SJSA1 (cell line): ENCODE data around the gene ZC3H12C. TPM values are rescaled to one million over a fixed set of nuclear protein-coding genes. Genes with fewer than 3 reads are reported as not detected.

Source experiments
- DNase-seq, 2 experiments: peaks; one replicate each; pipeline ENCODE4 v3.0.0-alpha.2; 2015 to 2020; ENCODE audit warnings: low spot score in 2 of 2, low read depth in 1 of 2
- H3K27ac ChIP-seq: fragments of 250-450 bp; sonication (Bioruptor Pico); 2 replicates; pipeline ENCODE4 v1.5.1; 2020; ENCODE audit warnings: mild to moderate bottlenecking, moderate library complexity
- H3K27me3 ChIP-seq: fragments of 250-450 bp; sonication (Bioruptor Pico); replicated peaks from 2 replicates; pipeline ENCODE4 v1.5.1; 2020; ENCODE audit warnings: mild to moderate bottlenecking, moderate library complexity
- H3K36me3 ChIP-seq: fragments of 250-450 bp; sonication (Bioruptor Pico); 2 replicates; pipeline ENCODE4 v1.5.1; 2020; ENCODE audit warnings: mild to moderate bottlenecking
- H3K4me1 ChIP-seq: fragments of 250-450 bp; sonication (Bioruptor Pico); replicated peaks from 2 replicates; pipeline ENCODE4 v1.6.1; 2021; ENCODE audit warnings: mild to moderate bottlenecking
- H3K4me3 ChIP-seq: fragments of 250-450 bp; sonication (Bioruptor Pico); 2 replicates; pipeline ENCODE4 v1.5.1; 2020; ENCODE audit warnings: mild to moderate bottlenecking
- H3K9me3 ChIP-seq: fragments of 250-450 bp; sonication (Bioruptor Pico); replicated peaks from 2 replicates; pipeline ENCODE4 v1.5.1; 2020; ENCODE audit warnings: mild to moderate bottlenecking
- total RNA-seq: library from RNA; depleted of rRNA; stranded (reverse); fragments of >200 nt; shearing (Covaris generic); gene quantifications from 2 replicates; pipeline ENCODE4 v1.2.3, GENCODE V29; 2014

Gene ZC3H12C
- total RNA-seq, 1 experiment from 2014 or later = 6.4 TPM

- Histone ChIP-seq H3K9me3 (no peaks in the 10 kb centered on the region), H3K4me3 (no peak overlapping the region), H3K4me1 (peaks cover 10% of the 10 kb centered on the region), H3K36me3 (peaks cover 5% of the 10 kb centered on the region), H3K27ac (no peak overlapping the region), H3K27me3 (no peaks in the 10 kb centered on the region)
- no peak for DNase-seq
Measured at GRCh38 chr11:110095554-110095953, 2.4 kb downstream of the ZC3H12C start.

- no peak for DNase-seq
- Histone ChIP-seq H3K4me3 (no peak overlapping the region), H3K4me1 (peaks cover 10% of the 10 kb centered on the region), H3K36me3 (peaks cover 8% of the 10 kb centered on the region), H3K27me3 (no peaks in the 10 kb centered on the region), H3K9me3 (no peaks in the 10 kb centered on the region), H3K27ac (no peak overlapping the region)
Measured at GRCh38 chr11:110096496-110096895, 3.3 kb downstream of the ZC3H12C start.

GRCh38 chr11:110097459-110098012, 4.3 kb downstream of the ZC3H12C start:
- no peak for DNase-seq
- Histone ChIP-seq H3K4me1 (peaks cover 10% of the 10 kb centered on the region), H3K36me3 (peaks cover 8% of the 10 kb centered on the region), H3K27ac (no peak overlapping the region), H3K27me3 (no peaks in the 10 kb centered on the region), H3K9me3 (no peaks in the 10 kb centered on the region), H3K4me3 (no peak overlapping the region)

- Histone ChIP-seq H3K36me3 (peaks cover 3% of the 10 kb centered on the region; the same call in 1 of the 2 replicates), H3K9me3 (no peaks in the 10 kb centered on the region), H3K27ac (no peak overlapping the region), H3K4me3 (no peak overlapping the region), H3K27me3 (no peaks in the 10 kb centered on the region), H3K4me1 (peaks cover 10% of the 10 kb centered on the region)
- DNase-seq = no peak
Measured at GRCh38 chr11:110098645-110099044, 5.5 kb downstream of the ZC3H12C start.

GRCh38 chr11:110100476-110101240, 7.5 kb downstream of the ZC3H12C start:
- Histone ChIP-seq H3K4me1 (no peaks in the 10 kb centered on the region), H3K27me3 (no peaks in the 10 kb centered on the region), H3K9me3 (no peaks in the 10 kb centered on the region), H3K4me3 (no peak overlapping the region), H3K36me3 (0 out of 2 replicates have a peak, but pooled peaks cover 2% of the 10 kb centered on the region), H3K27ac (no peak overlapping the region)
- no peak for DNase-seq

GRCh38 chr11:110106713-110107274, 13.6 kb downstream of the ZC3H12C start:
- Histone ChIP-seq H3K4me3 (no peak overlapping the region), H3K4me1 (no peaks in the 10 kb centered on the region), H3K36me3 (no peaks in the 10 kb centered on the region), H3K9me3 (no peaks in the 10 kb centered on the region), H3K27me3 (no peaks in the 10 kb centered on the region), H3K27ac (no peak overlapping the region)
- no peak for DNase-seq

- H3K9me3 ChIP-seq = no peaks in the 10 kb centered on the region
- no peaks in the 10 kb centered on the region for H3K4me1 ChIP-seq
- no peak overlapping the region for H3K4me3 ChIP-seq
- H3K27ac ChIP-seq = no peak overlapping the region
- DNase-seq = no peak
- no peaks in the 10 kb centered on the region for H3K36me3 ChIP-seq
- H3K27me3 ChIP-seq = no peaks in the 10 kb centered on the region
Measured at GRCh38 chr11:110110854-110111253, 17.7 kb downstream of the ZC3H12C start.

- no peak overlapping the region for H3K27ac ChIP-seq
- H3K36me3 ChIP-seq = no peaks in the 10 kb centered on the region
- no peaks in the 10 kb centered on the region for H3K9me3 ChIP-seq
- H3K4me3 ChIP-seq = no peak overlapping the region
- no peaks in the 10 kb centered on the region for H3K4me1 ChIP-seq
- no peak for DNase-seq
- no peaks in the 10 kb centered on the region for H3K27me3 ChIP-seq
Measured at GRCh38 chr11:110112457-110112856, 19.3 kb downstream of the ZC3H12C start.

- Histone ChIP-seq H3K27me3 (no peaks in the 10 kb centered on the region), H3K27ac (no peak overlapping the region), H3K4me1 (no peaks in the 10 kb centered on the region), H3K9me3 (no peaks in the 10 kb centered on the region), H3K36me3 (no peaks in the 10 kb centered on the region), H3K4me3 (no peak overlapping the region)
- DNase-seq = no peak
Measured at GRCh38 chr11:110113505-110113904, 20.3 kb downstream of the ZC3H12C start.

GRCh38 chr11:110113973-110114372, 20.8 kb downstream of the ZC3H12C start:
- H3K4me3 ChIP-seq = no peak overlapping the region
- H3K9me3 ChIP-seq = no peaks in the 10 kb centered on the region
- no peak for DNase-seq
- H3K4me1 ChIP-seq = no peaks in the 10 kb centered on the region
- H3K27me3 ChIP-seq = no peaks in the 10 kb centered on the region
- no peaks in the 10 kb centered on the region for H3K36me3 ChIP-seq
- no peak overlapping the region for H3K27ac ChIP-seq

GRCh38 chr11:110119317-110119716, 26.1 kb downstream of the ZC3H12C start:
- H3K27me3 ChIP-seq = no peaks in the 10 kb centered on the region
- no peaks in the 10 kb centered on the region for H3K36me3 ChIP-seq
- no peak overlapping the region for H3K27ac ChIP-seq
- no peaks in the 10 kb centered on the region for H3K9me3 ChIP-seq
- H3K4me3 ChIP-seq = no peak overlapping the region
- DNase-seq = no peak
- H3K4me1 ChIP-seq = no peaks in the 10 kb centered on the region

- no peak overlapping the region for H3K27ac ChIP-seq
- H3K9me3 ChIP-seq = no peaks in the 10 kb centered on the region
- no peaks in the 10 kb centered on the region for H3K36me3 ChIP-seq
- H3K4me3 ChIP-seq = no peak overlapping the region
- no peaks in the 10 kb centered on the region for H3K4me1 ChIP-seq
- DNase-seq = no peak
- H3K27me3 ChIP-seq = no peaks in the 10 kb centered on the region
Measured at GRCh38 chr11:110121204-110121603, 28.0 kb downstream of the ZC3H12C start.

- Histone ChIP-seq H3K27ac (no peak overlapping the region), H3K4me3 (no peak overlapping the region), H3K4me1 (no peaks in the 10 kb centered on the region), H3K36me3 (no peaks in the 10 kb centered on the region), H3K9me3 (no peaks in the 10 kb centered on the region), H3K27me3 (no peaks in the 10 kb centered on the region)
- DNase-seq = no peak
Measured at GRCh38 chr11:110123003-110123402, 29.8 kb downstream of the ZC3H12C start.

GRCh38 chr11:110124605-110125004, 31.4 kb downstream of the ZC3H12C start:
- H3K4me1 ChIP-seq = no peaks in the 10 kb centered on the region
- H3K4me3 ChIP-seq = no peak overlapping the region
- no peak for DNase-seq
- no peaks in the 10 kb centered on the region for H3K9me3 ChIP-seq
- no peaks in the 10 kb centered on the region for H3K27me3 ChIP-seq
- H3K36me3 ChIP-seq = no peaks in the 10 kb centered on the region
- no peak overlapping the region for H3K27ac ChIP-seq
